Right lobe of liver (tissue), 6 donors: ENCODE measurements around the gene TBC1D25. TPM values are rescaled to one million over a fixed set of nuclear protein-coding genes. Genes with fewer than 3 reads are reported as not detected.
A peak's percentile ranks its signal among the peaks of the same experiment; 100 is the strongest.

Source experiments
- ATAC-seq, 4 donors: fragments of 200-7000 bp; cut with Tn5 transposase; one replicate each; pipeline ENCODE4 v1.9.1; 2020; ENCODE audit warnings: mild to moderate bottlenecking in 4 of 4, moderate library complexity in 4 of 4
- DNase-seq, 3 donors: peaks; one replicate each; pipeline ENCODE4 v3.0.0-alpha.2; 2020
- H3K27ac ChIP-seq, 3 donors: fragments of 200-600 bp; one replicate each; pipeline ENCODE4 v1.8.0; 2022
- H3K27me3 ChIP-seq, 2 donors: fragments of 200-600 bp; one replicate each; pipeline ENCODE4 v1.8.0; 2022
- H3K36me3 ChIP-seq, 4 donors: fragments of 200-600 bp; sonication (generic) in 1 of 4; one replicate each; pipeline versions ENCODE4 v1.5.1 to v1.8.0; 2017 to 2022; ENCODE audit warnings: control low read depth in 1 of 4
- H3K4me1 ChIP-seq, 4 donors: fragments of 200-600 bp; sonication (generic) in 1 of 4; one replicate each; pipeline versions ENCODE4 v1.5.1 to v1.8.0; 2017 to 2022; ENCODE audit warnings: control low read depth in 1 of 4
- H3K4me3 ChIP-seq, 3 donors: fragments of 200-600 bp; one replicate each; pipeline ENCODE4 v1.8.0; 2022
- H3K9me3 ChIP-seq, 4 donors: fragments of 200-600 bp; sonication (generic) in 1 of 4; one replicate each; pipeline versions ENCODE4 v1.5.1 to v1.8.0; 2017 to 2022; ENCODE audit warnings: control low read depth in 1 of 4
- POLR2A ChIP-seq: fragments of 450-650 bp; IDR thresholded peaks from one replicate; pipeline ENCODE4 v1.6.1; 2017; ENCODE audit warnings: antibody characterized with exemption, mild to moderate bottlenecking
- WGBS: methylation state at CpG from one replicate; pipeline ENCODE4 v1.1.6; 2018; ENCODE audit warnings: low coverage, low lambda C conversion rate; ENCODE audit not compliant: insufficient coverage; ENCODE audit errors: missing lambda C conversion rate; 5-methylcytosine and 5-hydroxymethylcytosine counted together
- intact Hi-C, 2 donors: fragments of 100-400 bp; cut with DNase I; formaldehyde crosslinking; loops; one replicate each; pipeline versions ENCODE4 v1.11.2 to v1.14.1; 2022
- total RNA-seq, 6 experiments: library from RNA; depleted of rRNA in 2 of 6; stranded (reverse); fragments of >200 nt in 2 of 6; fragmentation: NEBNext Ultra II Directional in 3 of 6; extraction: Animal tissue kit (Norgen Biotek cat#: 25700) in 3 of 6; gene quantifications; one replicate each; pipeline versions ENCODE4 v1.1.0 to v1.2.4, GENCODE V29; 2016 to 2023
- TF ChIP-seq, protein P1 (sequence below), 4 donors: fragments of 200-600 bp in 3 of 4; fragments of 450-650 bp in 1 of 4; IDR thresholded peaks; one replicate each; pipeline versions ENCODE4 v1.5.1 to v1.8.0; 2016 to 2022; ENCODE audit warnings: antibody characterized with exemption in 4 of 4, mild to moderate bottlenecking in 2 of 4
- donor health status: DM: no; HTN: yes; CAD: no.
- donor health status: DM: no; HTN: no; CAD: no.
- donor health status: DM: no; HTN: no; CAD: no.
- donor health status: DM: no; HTN: yes; CAD: no.
- donor health status: DM: no; HTN: yes; CAD: no.

TBC1D25 gene
- total RNA-seq, 6 experiments from 2014 or later = 4.3 to 7.5 (median 5.6) TPM

DNA sequence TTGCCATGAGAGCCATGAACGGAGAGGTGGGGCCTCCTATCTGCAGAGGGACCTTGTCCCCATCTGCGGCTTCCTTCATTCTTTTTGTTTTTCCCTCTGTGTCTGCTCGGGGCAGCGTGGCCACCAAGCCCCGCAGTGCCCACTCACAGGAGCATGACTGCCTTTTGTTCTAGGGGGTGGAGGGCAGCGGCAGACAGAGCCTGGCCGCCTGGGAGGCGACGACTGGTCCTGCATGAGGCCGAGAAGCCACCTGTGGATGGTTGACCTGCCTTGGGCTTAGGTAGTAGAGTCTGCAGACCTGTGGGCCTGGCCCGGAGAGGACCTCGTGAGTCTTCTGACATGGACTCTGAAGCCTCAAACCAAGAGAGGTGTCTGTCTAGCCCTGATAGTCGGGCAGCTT, 36.1 kb downstream of the TBC1D25 start:
- H3K4me3 ChIP-seq = peak overlapping the region; percentile 71 to 82 (median 77)
- no peak for DNase-seq

DNA sequence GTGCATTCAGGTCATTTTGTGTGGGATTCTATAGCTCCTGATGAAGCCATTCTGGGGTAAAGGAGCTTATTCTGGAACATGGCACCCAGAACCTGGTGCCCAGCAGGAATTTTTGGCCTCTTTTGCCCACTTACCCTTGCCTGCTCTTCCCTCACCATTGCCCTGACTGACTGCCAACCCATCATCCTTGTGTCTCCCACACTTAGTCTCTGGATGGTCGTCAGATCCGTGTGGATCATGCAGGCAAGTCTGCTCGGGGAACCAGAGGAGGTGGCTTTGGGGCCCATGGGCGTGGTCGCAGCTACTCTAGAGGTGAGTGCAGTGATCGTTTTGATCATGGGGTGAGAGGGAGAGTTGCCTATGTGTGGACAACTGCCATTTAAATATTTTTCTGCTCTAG, 36.6 kb downstream of the TBC1D25 start:
- ATAC-seq (no peak), DNase-seq (no peak)
- Histone ChIP-seq H3K27ac (no peak overlapping the region), H3K36me3 (peaks cover 0 to 32% (median 14%) of the 10 kb centered on the region in 4 donors), H3K9me3 (no peaks in the 10 kb centered on the region), H3K4me1 (peaks cover 0 to 10% (median 0%) of the 10 kb centered on the region in 4 donors), H3K27me3 (no peaks in the 10 kb centered on the region), H3K4me3 (no peak overlapping the region)
- intact Hi-C loops = no loop called here
- 69% methylated on average over 6 of the region's 6 CpGs for WGBS
- TF ChIP-seq, protein P1, sequence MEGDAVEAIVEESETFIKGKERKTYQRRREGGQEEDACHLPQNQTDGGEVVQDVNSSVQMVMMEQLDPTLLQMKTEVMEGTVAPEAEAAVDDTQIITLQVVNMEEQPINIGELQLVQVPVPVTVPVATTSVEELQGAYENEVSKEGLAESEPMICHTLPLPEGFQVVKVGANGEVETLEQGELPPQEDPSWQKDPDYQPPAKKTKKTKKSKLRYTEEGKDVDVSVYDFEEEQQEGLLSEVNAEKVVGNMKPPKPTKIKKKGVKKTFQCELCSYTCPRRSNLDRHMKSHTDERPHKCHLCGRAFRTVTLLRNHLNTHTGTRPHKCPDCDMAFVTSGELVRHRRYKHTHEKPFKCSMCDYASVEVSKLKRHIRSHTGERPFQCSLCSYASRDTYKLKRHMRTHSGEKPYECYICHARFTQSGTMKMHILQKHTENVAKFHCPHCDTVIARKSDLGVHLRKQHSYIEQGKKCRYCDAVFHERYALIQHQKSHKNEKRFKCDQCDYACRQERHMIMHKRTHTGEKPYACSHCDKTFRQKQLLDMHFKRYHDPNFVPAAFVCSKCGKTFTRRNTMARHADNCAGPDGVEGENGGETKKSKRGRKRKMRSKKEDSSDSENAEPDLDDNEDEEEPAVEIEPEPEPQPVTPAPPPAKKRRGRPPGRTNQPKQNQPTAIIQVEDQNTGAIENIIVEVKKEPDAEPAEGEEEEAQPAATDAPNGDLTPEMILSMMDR (IDR thresholded peaks at IDR 0.05) = no peak
- no peak for TF ChIP-seq POLR2A

More for the DNA sequence above, 36.1 kb downstream of the TBC1D25 start:
- Histone ChIP-seq H3K36me3 (peaks cover 0 to 32% (median 14%) of the 10 kb centered on the region in 4 donors), H3K27me3 (no peaks in the 10 kb centered on the region), H3K27ac (peak overlapping the region in 2 of 3 donors; percentile 98 to 99), H3K9me3 (no peaks in the 10 kb centered on the region), H3K4me1 (peaks cover 0 to 10% (median 0%) of the 10 kb centered on the region in 4 donors)
- no peak for ATAC-seq
- no peak for TF ChIP-seq POLR2A
- 58% methylated on average over 4 of the region's 13 CpGs for WGBS
- intact Hi-C loops = no loop called here

DNA sequence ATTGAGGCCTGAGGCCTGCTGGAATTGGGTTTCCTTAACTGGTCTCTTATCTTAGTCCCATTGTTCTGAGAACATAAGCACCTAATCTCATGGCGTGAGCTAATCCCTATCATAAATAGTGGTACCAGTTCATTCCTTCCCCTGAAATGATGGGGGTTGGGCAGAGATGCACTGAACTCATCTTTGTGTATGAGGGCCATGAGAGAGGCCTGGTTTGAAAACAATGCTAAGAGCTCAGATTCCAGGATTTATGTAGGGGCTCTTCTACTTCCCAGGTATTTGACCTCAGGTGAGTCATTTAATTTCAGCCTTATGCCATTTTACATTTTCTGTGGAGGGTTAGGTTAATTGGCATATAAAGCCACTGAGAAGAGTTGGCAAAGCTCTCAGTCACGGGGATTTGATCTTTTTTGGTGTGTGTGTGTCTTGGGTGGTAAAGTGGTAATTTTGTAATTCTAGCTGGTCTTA, 39.2 kb downstream of the TBC1D25 start:
- no peak for DNase-seq
- intact Hi-C loops = no loop called here
- no peak for ATAC-seq

DNA sequence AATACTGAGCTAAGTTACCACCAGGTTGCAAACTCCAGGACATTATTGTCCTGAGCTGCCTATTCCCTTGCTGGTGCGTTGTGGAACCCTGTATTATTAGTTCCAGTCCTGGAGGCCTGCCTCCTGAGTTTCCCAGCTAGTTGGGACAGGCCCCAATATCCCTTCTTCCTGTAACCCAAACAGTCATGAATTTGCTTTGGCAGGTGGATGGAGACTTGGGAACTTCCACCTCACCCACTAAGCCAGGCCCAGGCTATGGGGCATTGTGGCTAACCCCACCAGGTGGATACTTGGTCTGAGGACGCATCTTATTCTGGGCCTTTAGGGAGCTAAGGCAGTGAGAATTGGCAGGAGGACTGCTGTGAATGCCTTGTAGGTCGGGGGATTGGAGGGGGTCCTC, 39.7 kb downstream of the TBC1D25 start:
- TF ChIP-seq, protein P1 (IDR thresholded peaks at IDR 0.05) = no peak
- TF ChIP-seq POLR2A = no peak
- Histone ChIP-seq H3K27ac (no peak overlapping the region), H3K9me3 (no peaks in the 10 kb centered on the region), H3K36me3 (peaks cover 0 to 32% (median 14%) of the 10 kb centered on the region in 4 donors), H3K4me1 (peaks cover 0 to 10% (median 0%) of the 10 kb centered on the region in 4 donors), H3K4me3 (no peak overlapping the region), H3K27me3 (no peaks in the 10 kb centered on the region)
- intact Hi-C loops = no loop called here
- WGBS = 67% methylated on average over 1 of the region's 3 CpGs
- no peak for ATAC-seq
- no peak for DNase-seq

More for the DNA sequence above, 39.2 kb downstream of the TBC1D25 start:
- no peak for TF ChIP-seq POLR2A
- TF ChIP-seq, protein P1 (IDR thresholded peaks at IDR 0.05) = no peak
- WGBS = 52% methylated on average over 2 of the region's 2 CpGs
- Histone ChIP-seq H3K27ac (no peak overlapping the region), H3K4me1 (peaks cover 0 to 10% (median 0%) of the 10 kb centered on the region in 4 donors), H3K36me3 (peaks cover 0 to 32% (median 14%) of the 10 kb centered on the region in 4 donors), H3K4me3 (no peak overlapping the region), H3K9me3 (no peaks in the 10 kb centered on the region), H3K27me3 (no peaks in the 10 kb centered on the region)

DNA sequence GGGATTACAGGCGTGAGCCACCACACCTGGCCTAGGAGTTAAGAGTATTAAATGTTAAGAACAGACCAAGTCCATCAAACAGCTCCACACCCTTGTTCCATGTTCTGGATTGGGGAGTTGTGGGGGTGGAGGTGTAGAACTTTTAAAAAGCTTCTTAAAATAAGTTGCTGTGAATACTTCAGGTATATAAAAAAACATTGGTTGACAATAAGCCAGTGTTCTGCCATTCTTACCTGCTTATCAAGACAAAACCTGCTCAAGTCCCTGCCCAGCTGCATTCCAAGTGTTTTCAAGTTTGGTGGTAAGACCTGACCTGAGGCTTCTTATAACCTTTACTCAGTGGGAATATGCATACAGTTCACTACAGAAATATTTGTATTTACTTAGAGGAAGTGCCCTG, 41.1 kb downstream of the TBC1D25 start:
- DNase-seq (no peak), ATAC-seq (no peak)
- no peak overlapping the region for H3K4me3 ChIP-seq
- H3K27me3 ChIP-seq = no peaks in the 10 kb centered on the region
- WGBS = 89% methylated on average over 1 of the region's 1 CpG
- TF ChIP-seq, protein P1 (IDR thresholded peaks at IDR 0.05) = no peak
- TF ChIP-seq POLR2A = no peak
- H3K4me1 ChIP-seq = peaks cover 0 to 3% (median 0%) of the 10 kb centered on the region in 4 donors
- H3K27ac ChIP-seq = no peak overlapping the region
- intact Hi-C loops = no loop called here
- no peaks in the 10 kb centered on the region for H3K9me3 ChIP-seq
- peaks cover 0 to 28% (median 12%) of the 10 kb centered on the region in 4 donors for H3K36me3 ChIP-seq
